Measurements from ENCODE around the gene PLOD3.

DNA sequence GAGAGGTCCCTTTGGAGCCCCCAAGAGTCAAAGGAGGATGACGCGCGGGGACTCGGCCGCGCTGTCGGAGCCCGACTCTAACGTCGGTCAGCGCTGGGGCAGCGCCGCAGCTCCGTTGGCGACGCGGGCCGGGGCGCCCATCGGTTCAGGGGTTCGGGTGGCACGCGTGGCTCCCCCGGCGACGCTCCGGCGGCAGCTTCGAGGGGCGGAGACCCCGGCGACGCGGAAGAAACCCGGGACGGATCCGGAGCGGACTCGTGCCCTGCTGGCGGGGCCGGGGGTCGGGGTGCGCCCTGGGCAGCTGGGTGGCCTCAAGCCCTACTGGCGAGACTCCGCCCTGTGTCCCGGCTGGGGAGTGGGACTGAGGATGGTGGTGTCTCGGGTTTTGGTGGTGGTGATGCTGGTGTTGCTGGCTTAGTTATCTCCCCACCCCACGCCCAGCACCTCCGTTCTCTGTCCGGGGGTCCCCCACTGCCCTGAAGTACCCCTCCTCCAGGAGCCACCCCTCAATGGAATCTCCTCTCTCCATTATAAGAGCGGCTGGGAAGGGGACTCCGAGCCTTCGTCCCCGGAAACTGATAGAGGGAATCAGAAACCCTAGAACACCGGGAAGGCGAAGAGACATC lies 37.1 kb downstream of the PLOD3 start, which contains the start of gene NAT16:
- peak; percentile 100 for TF ChIP-seq EZH2 (IDR thresholded peaks at IDR 0.05; ENCODE audit: insufficient read depth, low read length)
- TF ChIP-seq, protein P1, sequence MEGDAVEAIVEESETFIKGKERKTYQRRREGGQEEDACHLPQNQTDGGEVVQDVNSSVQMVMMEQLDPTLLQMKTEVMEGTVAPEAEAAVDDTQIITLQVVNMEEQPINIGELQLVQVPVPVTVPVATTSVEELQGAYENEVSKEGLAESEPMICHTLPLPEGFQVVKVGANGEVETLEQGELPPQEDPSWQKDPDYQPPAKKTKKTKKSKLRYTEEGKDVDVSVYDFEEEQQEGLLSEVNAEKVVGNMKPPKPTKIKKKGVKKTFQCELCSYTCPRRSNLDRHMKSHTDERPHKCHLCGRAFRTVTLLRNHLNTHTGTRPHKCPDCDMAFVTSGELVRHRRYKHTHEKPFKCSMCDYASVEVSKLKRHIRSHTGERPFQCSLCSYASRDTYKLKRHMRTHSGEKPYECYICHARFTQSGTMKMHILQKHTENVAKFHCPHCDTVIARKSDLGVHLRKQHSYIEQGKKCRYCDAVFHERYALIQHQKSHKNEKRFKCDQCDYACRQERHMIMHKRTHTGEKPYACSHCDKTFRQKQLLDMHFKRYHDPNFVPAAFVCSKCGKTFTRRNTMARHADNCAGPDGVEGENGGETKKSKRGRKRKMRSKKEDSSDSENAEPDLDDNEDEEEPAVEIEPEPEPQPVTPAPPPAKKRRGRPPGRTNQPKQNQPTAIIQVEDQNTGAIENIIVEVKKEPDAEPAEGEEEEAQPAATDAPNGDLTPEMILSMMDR (IDR thresholded peaks at IDR 0.05; ENCODE audit: insufficient read depth, low read depth, low read length), result no peak
